GM12875 (cell line): ENCODE measurements around the gene PSMB9.

Experiments
- H3K4me3 ChIP-seq: one replicate; pipeline ENCODE4 v1.5.1; 2011; ENCODE audit warnings: low read depth, low read length, control low read depth
- TF ChIP-seq, protein P1 (sequence below): IDR thresholded peaks from 2 replicates; pipeline ENCODE4 v1.5.1; 2011; ENCODE audit warnings: low read depth, mild to moderate bottlenecking, control low read depth, inconsistent platforms, low read length, moderate library complexity, borderline replicate concordance; ENCODE audit not compliant: insufficient read depth

The PSMB9 gene

DNA sequence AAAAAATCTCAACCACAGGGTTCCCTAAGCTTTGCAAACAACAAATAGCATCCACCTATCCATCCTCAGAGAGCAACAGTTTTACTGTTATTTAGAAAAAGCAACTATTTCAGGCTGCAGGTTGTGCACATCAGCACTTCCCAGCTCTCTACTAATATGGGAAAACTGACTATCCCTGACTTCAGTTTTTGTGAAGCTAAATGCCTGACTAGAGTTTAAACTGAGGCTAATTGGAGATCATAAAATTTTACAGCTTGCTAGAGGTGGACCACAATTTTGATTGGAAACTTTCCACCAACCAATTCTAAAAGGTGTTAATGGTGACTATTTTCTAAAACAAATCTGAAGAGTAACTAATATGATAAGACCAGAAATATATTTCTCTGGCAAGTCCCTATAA is 50.0 kb downstream of the PSMB9 start:
- no peak overlapping the region for H3K4me3 ChIP-seq
- TF ChIP-seq, protein P1, sequence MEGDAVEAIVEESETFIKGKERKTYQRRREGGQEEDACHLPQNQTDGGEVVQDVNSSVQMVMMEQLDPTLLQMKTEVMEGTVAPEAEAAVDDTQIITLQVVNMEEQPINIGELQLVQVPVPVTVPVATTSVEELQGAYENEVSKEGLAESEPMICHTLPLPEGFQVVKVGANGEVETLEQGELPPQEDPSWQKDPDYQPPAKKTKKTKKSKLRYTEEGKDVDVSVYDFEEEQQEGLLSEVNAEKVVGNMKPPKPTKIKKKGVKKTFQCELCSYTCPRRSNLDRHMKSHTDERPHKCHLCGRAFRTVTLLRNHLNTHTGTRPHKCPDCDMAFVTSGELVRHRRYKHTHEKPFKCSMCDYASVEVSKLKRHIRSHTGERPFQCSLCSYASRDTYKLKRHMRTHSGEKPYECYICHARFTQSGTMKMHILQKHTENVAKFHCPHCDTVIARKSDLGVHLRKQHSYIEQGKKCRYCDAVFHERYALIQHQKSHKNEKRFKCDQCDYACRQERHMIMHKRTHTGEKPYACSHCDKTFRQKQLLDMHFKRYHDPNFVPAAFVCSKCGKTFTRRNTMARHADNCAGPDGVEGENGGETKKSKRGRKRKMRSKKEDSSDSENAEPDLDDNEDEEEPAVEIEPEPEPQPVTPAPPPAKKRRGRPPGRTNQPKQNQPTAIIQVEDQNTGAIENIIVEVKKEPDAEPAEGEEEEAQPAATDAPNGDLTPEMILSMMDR, result no peak

DNA sequence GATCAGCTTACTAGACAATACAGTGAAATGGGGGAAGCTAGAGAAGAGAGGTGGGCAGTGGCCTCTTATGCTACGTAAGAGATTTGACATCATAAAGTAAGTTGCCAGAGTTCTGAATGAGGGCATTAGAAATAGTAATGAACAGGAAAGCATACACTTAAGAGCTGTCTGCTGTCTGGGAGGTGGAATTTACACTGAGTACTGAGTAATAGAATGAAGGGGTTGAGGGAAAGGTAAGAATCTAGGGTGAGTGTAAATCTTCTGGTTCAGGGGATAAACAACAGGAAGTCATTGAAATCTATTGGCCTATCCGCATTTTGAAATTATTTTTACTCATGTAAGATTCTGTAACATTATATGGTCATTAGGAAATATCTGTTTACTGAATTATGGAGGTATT is 51.1 kb downstream of the PSMB9 start:
- TF ChIP-seq, protein P1, result no peak
- no peak overlapping the region for H3K4me3 ChIP-seq

DNA sequence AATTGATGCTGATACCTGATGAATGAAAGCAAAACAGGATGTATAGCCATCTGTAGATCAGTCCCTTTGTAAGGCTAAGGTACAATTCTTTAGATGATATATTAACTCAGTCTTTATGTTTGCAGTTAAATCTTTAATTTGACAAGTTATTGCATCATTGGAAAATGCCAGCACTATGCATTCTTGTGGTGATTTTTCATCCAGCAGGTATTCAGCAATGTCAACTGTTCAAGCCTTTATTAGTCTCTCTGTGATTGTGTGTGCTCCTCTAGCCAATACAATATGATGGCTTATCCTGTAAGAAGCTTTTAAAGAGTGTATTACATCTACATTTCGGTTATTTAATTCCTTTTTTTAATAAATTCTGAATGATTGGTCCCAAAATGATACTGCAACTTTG is 52.5 kb downstream of the PSMB9 start:
- TF ChIP-seq, protein P1, result no peak

DNA sequence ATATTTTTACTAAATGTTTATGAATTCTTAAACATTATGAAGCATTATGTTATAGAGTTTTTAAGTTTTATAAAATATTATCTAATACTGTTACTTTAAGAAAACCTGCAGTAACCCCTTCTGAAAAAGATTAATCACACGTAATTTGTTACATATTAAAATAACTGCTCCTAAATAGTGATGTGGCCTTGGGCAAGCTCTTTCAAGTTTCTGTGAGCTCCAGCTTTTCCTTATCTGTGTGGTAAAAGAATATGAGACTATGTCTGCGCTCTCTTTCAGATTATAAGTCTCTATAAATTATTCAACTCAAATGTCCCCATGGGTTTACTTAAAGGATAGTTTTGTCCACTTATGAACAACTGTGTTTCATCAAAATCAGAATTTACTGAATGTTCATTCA is 54.9 kb downstream of the PSMB9 start:
- H3K4me3 ChIP-seq, result no peak overlapping the region
- TF ChIP-seq, protein P1, result no peak

More for the DNA sequence above, 52.5 kb downstream of the PSMB9 start:
- H3K4me3 ChIP-seq, result no peak overlapping the region
